IMR-90 (cell line): ENCODE measurements around the gene POLD1. TPM values are rescaled to one million over a fixed set of nuclear protein-coding genes. Genes with fewer than 3 reads are reported as not detected.

ENCODE experiments used
- ATAC-seq: fragments of 200-7000 bp; cut with Tn5 transposase; 2 replicates; pipeline ENCODE4 v1.9.1; 2020; ENCODE audit warnings: low read depth, mild to moderate bottlenecking, moderate library complexity
- BruUV-seq: library from RNA; stranded (reverse); fragments of 400-500 nt; replicated peaks from 2 replicates; lab custom pipeline; 2021; lab: Mats Ljungman, UMichigan
- CTCF ChIA-PET: fragments of 300-600 bp; formaldehyde crosslinking; extraction: SDS; loops from one replicate; lab custom pipeline; 2021; ENCODE audit warnings: antibody characterized with exemption; lab: Yijun Ruan, JAX
- POLR2A ChIA-PET: fragments of 300-600 bp; sonication (Branson Sonifier 250); formaldehyde crosslinking; loops from one replicate; lab custom pipeline; 2022; ENCODE audit warnings: antibody characterized with exemption; ENCODE audit not compliant: unreplicated experiment; lab: Charles Lee
- DNase-seq: peaks from one replicate; pipeline ENCODE4 v3.0.0; 2013
- H2AFZ ChIP-seq: replicated peaks from 2 replicates; pipeline ENCODE3; 2013; ENCODE audit warnings: low read length, mild to moderate bottlenecking; ENCODE audit not compliant: poor library complexity
- H2AK5ac ChIP-seq: 2 replicates; pipeline ENCODE4 v1.6.1; 2013; ENCODE audit warnings: low read depth, low read length, inconsistent platforms
- H2AK9ac ChIP-seq: replicated peaks from 2 replicates; pipeline ENCODE3; 2013; ENCODE audit warnings: mild to moderate bottlenecking, low read depth, low read length, moderate library complexity; ENCODE audit not compliant: poor library complexity
- H2BK120ac ChIP-seq: 2 replicates; pipeline ENCODE4 v1.6.1; 2013; ENCODE audit warnings: low read depth, low read length, inconsistent platforms
- H2BK15ac ChIP-seq: 3 replicates; pipeline ENCODE4 v1.6.1; 2013; ENCODE audit warnings: low read depth, low read length, inconsistent platforms
- H2BK20ac ChIP-seq: 2 replicates; pipeline ENCODE4 v1.6.1; 2013; ENCODE audit warnings: low read depth, mild to moderate bottlenecking, inconsistent platforms, low read length, moderate library complexity
- H2BK5ac ChIP-seq: 2 replicates; pipeline ENCODE4 v1.6.1; 2013; ENCODE audit warnings: mild to moderate bottlenecking, low read depth, low read length, inconsistent platforms; ENCODE audit not compliant: poor library complexity, severe bottlenecking
- H3K14ac ChIP-seq: replicated peaks from 2 replicates; pipeline ENCODE4 v1.6.1; 2013; ENCODE audit warnings: low read depth, low read length, inconsistent platforms
- H3K18ac ChIP-seq: 2 replicates; pipeline ENCODE4 v1.6.1; 2013; ENCODE audit warnings: low read depth, low read length, control low read depth
- H3K23ac ChIP-seq: 2 replicates; pipeline ENCODE4 v1.6.1; 2013; ENCODE audit warnings: low read depth, low read length, inconsistent platforms
- H3K27ac ChIP-seq: 2 replicates; pipeline ENCODE4 v1.5.1; 2013; ENCODE audit warnings: mild to moderate bottlenecking, control low read depth, low read length; ENCODE audit not compliant: insufficient read depth
- H3K27me3 ChIP-seq: 2 replicates; pipeline ENCODE4 v1.6.1; 2013; ENCODE audit warnings: low read length; ENCODE audit not compliant: control insufficient read depth, insufficient read depth
- H3K36me3 ChIP-seq: 2 replicates; pipeline ENCODE4 v1.6.1; 2013; ENCODE audit warnings: low read length, mixed read lengths; ENCODE audit not compliant: control insufficient read depth, insufficient read depth
- H3K4ac ChIP-seq: 2 replicates; pipeline ENCODE4 v1.6.1; 2013; ENCODE audit warnings: low read depth, low read length, inconsistent platforms
- H3K4me1 ChIP-seq: 2 replicates; pipeline ENCODE4 v1.6.1; 2013; ENCODE audit warnings: low read length, mixed read lengths; ENCODE audit not compliant: control insufficient read depth, insufficient read depth
- H3K4me2 ChIP-seq: 2 replicates; pipeline ENCODE4 v1.6.1; 2013; ENCODE audit warnings: low read depth, mild to moderate bottlenecking, control low read depth, low read length, moderate library complexity
- H3K4me3 ChIP-seq: 2 replicates; pipeline ENCODE4 v1.5.1; 2013; ENCODE audit warnings: low read depth, mild to moderate bottlenecking, control low read depth, low read length, moderate library complexity; ENCODE audit not compliant: insufficient read depth
- H3K56ac ChIP-seq: 2 replicates; pipeline ENCODE4 v1.6.1; 2013; ENCODE audit warnings: low read length, inconsistent platforms; ENCODE audit not compliant: insufficient read depth; ENCODE audit errors: extremely low read depth
- H3K79me1 ChIP-seq, 2 experiments: 2 replicates each; pipeline ENCODE4 v1.6.1; 2013; ENCODE audit warnings: low read length in 2 of 2, inconsistent platforms in 1 of 2, low read depth in 1 of 2
- H3K9ac ChIP-seq: 2 replicates; pipeline ENCODE4 v1.6.1; 2013; ENCODE audit warnings: low read depth, low read length, control low read depth
- H3K9me1 ChIP-seq: 2 replicates; pipeline ENCODE4 v1.6.1; 2013; ENCODE audit warnings: low read length, inconsistent platforms; ENCODE audit not compliant: insufficient read depth
- H3K9me3 ChIP-seq: 2 replicates; pipeline ENCODE4 v1.6.1; 2013; ENCODE audit warnings: low read length; ENCODE audit not compliant: control insufficient read depth, insufficient read depth
- H4K20me1 ChIP-seq: 2 replicates; pipeline ENCODE4 v1.6.1; 2013; ENCODE audit warnings: low read length, inconsistent platforms; ENCODE audit not compliant: insufficient read depth
- H4K5ac ChIP-seq: 2 replicates; pipeline ENCODE4 v1.6.1; 2013; ENCODE audit warnings: mild to moderate bottlenecking, low read depth, low read length, control low read depth
- H4K8ac ChIP-seq, 2 experiments: 2 replicates each; pipeline ENCODE4 v1.6.1; 2013; ENCODE audit warnings: low read depth in 2 of 2, low read length in 2 of 2, control low read depth in 1 of 2, inconsistent platforms in 1 of 2
- H4K91ac ChIP-seq: 2 replicates; pipeline ENCODE4 v1.6.1; 2013; ENCODE audit warnings: low read depth, low read length, inconsistent platforms; ENCODE audit not compliant: insufficient read depth
- BHLHE40 ChIP-seq: fragments of 150-350 bp; IDR thresholded peaks from 2 replicates; pipeline ENCODE4 v1.6.1; 2016; ENCODE audit warnings: mild to moderate bottlenecking, low read depth, low read length
- CEBPB ChIP-seq: IDR thresholded peaks from 2 replicates; pipeline ENCODE4 v1.6.1; 2012; ENCODE audit warnings: low read depth, low read length, improper control_type of control experiment
- MAZ ChIP-seq: IDR thresholded peaks from 2 replicates; pipeline ENCODE4 v1.6.1; 2012; ENCODE audit warnings: low read depth, mild to moderate bottlenecking, low read length, improper control_type of control experiment, moderate library complexity, borderline replicate concordance
- NFE2L2 ChIP-seq: fragments of 150-350 bp; IDR thresholded peaks from 2 replicates; pipeline ENCODE4 v1.6.1; 2016; ENCODE audit warnings: low read depth, mild to moderate bottlenecking, low read length
- RCOR1 ChIP-seq: IDR thresholded peaks from 2 replicates; pipeline ENCODE4 v1.6.1; 2012; ENCODE audit warnings: mild to moderate bottlenecking, low read length, improper control_type of control experiment; ENCODE audit not compliant: insufficient replicate concordance
- SMC3 ChIP-seq: fragments of 150-350 bp; IDR thresholded peaks from 2 replicates; pipeline ENCODE4 v1.6.1; 2016; ENCODE audit warnings: low read depth, mild to moderate bottlenecking, antibody characterized with exemption, low read length, moderate library complexity
- WGBS, 2 experiments: methylation state at CpG; one replicate each; pipeline versions ENCODE4 v1.1.5 to v1.1.7; 2013; ENCODE audit warnings: missing lambda C conversion rate in 2 of 2; ENCODE audit not compliant: insufficient read length in 1 of 2; ENCODE audit errors: extremely low coverage in 2 of 2; 5-methylcytosine and 5-hydroxymethylcytosine counted together
- dilution Hi-C: fragments of 300-500 bp; cut with HindIII; formaldehyde crosslinking; loops from one replicate; pipeline ENCODE4 v1.14.3; 2018; ENCODE audit warnings: low sequenced_read_pairs; ENCODE audit not compliant: unreplicated experiment
- in situ Hi-C: fragments of 300-500 bp; cut with MboI; formaldehyde crosslinking; loops from 3 replicates; pipeline ENCODE4 v1.14.3; 2019; ENCODE audit warnings: low sequenced_read_pairs, inconsistent platforms, mixed read lengths
- intact Hi-C: fragments of 100-400 bp; cut with micrococcal nuclease; formaldehyde crosslinking; loops from 2 replicates; pipeline ENCODE4 v1.10.0; 2022
- polyA plus RNA-seq, 3 experiments: library from polyadenylated mRNA; depleted of rRNA; stranded (reverse); fragments of >200 nt; gene quantifications; 2 replicates each; pipeline ENCODE4 v1.2.3, GENCODE V29; 2012; ENCODE audit warnings: low replicate concordance in 1 of 3
- total RNA-seq: library from RNA; depleted of rRNA; stranded (reverse); fragments of >200 nt; gene quantifications from 2 replicates; pipeline ENCODE4 v1.2.3, GENCODE V29; 2012
- TF ChIP-seq, protein P1 (sequence below): fragments of 150-350 bp; IDR thresholded peaks from 2 replicates; pipeline ENCODE4 v1.6.1; 2016; ENCODE audit warnings: low read depth, mild to moderate bottlenecking, low read length, moderate library complexity, borderline replicate concordance
- TF ChIP-seq, protein P2 (sequence below): conservative IDR thresholded peaks from 2 replicates; pipeline ENCODE4 v1.5.1; 2012; ENCODE audit warnings: mild to moderate bottlenecking, low read depth, low read length, improper control_type of control experiment

POLD1 gene
- total and polyA plus RNA-seq, 2 of the 4 experiments (the other 2 are of a cell fraction) = 13.8 to 28.9 TPM

DNA sequence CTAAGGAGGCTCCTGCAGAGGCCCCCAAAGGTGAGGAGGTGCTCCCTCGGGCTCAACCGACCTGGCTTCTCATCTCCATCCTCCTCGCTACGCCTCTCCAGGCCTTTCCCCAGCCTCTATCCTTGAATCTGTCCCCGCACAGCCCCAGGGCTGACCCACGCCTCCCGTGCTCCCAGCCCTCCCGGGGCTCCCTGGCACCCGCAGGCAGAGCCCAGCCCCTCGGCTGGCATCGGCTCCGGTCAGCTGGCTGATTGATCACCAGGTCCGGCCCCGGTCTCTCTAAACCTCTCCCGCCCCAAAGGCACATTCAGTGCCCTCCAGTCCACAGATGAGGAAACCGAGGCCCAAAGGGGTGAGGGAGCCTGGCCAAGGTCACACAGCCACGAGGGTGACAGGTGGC is 51.1 kb downstream of the POLD1 start:
- H3K9ac ChIP-seq = no peak overlapping the region
- dilution Hi-C loops (no loop called here), intact Hi-C loops (no loop called here), in situ Hi-C loops (no loop called here)
- no peaks in the 10 kb centered on the region for H4K20me1 ChIP-seq
- H2BK5ac ChIP-seq = no peak overlapping the region
- H4K8ac ChIP-seq = no peak overlapping the region
- peaks cover 28% of the 10 kb centered on the region for H3K27me3 ChIP-seq
- no peak overlapping the region for H2BK120ac ChIP-seq
- H2AK5ac ChIP-seq = no peak overlapping the region
- no peak for TF ChIP-seq RCOR1
- no peak for TF ChIP-seq MAZ
- no peak for TF ChIP-seq BHLHE40
- no peak for TF ChIP-seq CEBPB
- TF ChIP-seq NFE2L2 = no peak
- no peak for TF ChIP-seq SMC3
- TF ChIP-seq, protein P1, sequence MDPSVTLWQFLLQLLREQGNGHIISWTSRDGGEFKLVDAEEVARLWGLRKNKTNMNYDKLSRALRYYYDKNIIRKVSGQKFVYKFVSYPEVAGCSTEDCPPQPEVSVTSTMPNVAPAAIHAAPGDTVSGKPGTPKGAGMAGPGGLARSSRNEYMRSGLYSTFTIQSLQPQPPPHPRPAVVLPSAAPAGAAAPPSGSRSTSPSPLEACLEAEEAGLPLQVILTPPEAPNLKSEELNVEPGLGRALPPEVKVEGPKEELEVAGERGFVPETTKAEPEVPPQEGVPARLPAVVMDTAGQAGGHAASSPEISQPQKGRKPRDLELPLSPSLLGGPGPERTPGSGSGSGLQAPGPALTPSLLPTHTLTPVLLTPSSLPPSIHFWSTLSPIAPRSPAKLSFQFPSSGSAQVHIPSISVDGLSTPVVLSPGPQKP = no peak
- TF ChIP-seq, protein P2, sequence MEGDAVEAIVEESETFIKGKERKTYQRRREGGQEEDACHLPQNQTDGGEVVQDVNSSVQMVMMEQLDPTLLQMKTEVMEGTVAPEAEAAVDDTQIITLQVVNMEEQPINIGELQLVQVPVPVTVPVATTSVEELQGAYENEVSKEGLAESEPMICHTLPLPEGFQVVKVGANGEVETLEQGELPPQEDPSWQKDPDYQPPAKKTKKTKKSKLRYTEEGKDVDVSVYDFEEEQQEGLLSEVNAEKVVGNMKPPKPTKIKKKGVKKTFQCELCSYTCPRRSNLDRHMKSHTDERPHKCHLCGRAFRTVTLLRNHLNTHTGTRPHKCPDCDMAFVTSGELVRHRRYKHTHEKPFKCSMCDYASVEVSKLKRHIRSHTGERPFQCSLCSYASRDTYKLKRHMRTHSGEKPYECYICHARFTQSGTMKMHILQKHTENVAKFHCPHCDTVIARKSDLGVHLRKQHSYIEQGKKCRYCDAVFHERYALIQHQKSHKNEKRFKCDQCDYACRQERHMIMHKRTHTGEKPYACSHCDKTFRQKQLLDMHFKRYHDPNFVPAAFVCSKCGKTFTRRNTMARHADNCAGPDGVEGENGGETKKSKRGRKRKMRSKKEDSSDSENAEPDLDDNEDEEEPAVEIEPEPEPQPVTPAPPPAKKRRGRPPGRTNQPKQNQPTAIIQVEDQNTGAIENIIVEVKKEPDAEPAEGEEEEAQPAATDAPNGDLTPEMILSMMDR = no peak
- no peaks in the 10 kb centered on the region for H3K9me1 ChIP-seq
- H3K36me3 ChIP-seq = no peaks in the 10 kb centered on the region
- no peak overlapping the region for H4K5ac ChIP-seq
- no peak overlapping the region for H3K23ac ChIP-seq
- no peak overlapping the region for H2BK15ac ChIP-seq
- DNase-seq = no peak
- H4K91ac ChIP-seq = no peak overlapping the region
- no peak overlapping the region for H2AFZ ChIP-seq
- H2AK9ac ChIP-seq = no peak overlapping the region
- no peaks in the 10 kb centered on the region for H3K79me1 ChIP-seq
- no peak overlapping the region for H3K56ac ChIP-seq
- CTCF ChIA-PET = no interaction called here
- no peak overlapping the region for H3K18ac ChIP-seq
- H2BK20ac ChIP-seq = no peak overlapping the region
- no peak overlapping the region for H3K14ac ChIP-seq
- H3K4me3 ChIP-seq = no peak overlapping the region
- H3K27ac ChIP-seq = no peak overlapping the region
- no peak for ATAC-seq
- POLR2A ChIA-PET = no interaction called here
- H3K9me3 ChIP-seq = no peaks in the 10 kb centered on the region
- 0 out of 2 replicates have a peak, but pooled peaks cover 3% of the 10 kb centered on the region for H3K4me1 ChIP-seq
- no peak overlapping the region for H3K4me2 ChIP-seq
- no TSS peak for BruUV-seq
- 50% methylated on average over 2 of the region's 17 CpGs; no CpG with 5 or more reads in 1 of the 2 experiments for WGBS, 2 experiments
- no peak overlapping the region for H3K4ac ChIP-seq
